GM10266 (cell line): ENCODE results near the gene NUDT14.

Experiments
- DNase-seq: peaks from one replicate; pipeline ENCODE4 v3.0.0; 2012; ENCODE audit errors: extremely low spot score
- CTCF ChIP-seq: IDR thresholded peaks from 2 replicates; pipeline ENCODE4 v1.5.1; 2012; ENCODE audit warnings: mild to moderate bottlenecking, low read depth; ENCODE audit not compliant: control insufficient read depth, insufficient read depth; ENCODE audit errors: missing control alignments

The NUDT14 gene

GRCh38 chr14:105153331-105153731 lies 27.8 kb downstream of the NUDT14 start:
- no peak for DNase-seq
- no peak for TF ChIP-seq CTCF

GRCh38 chr14:105152794-105153241 lies 28.3 kb downstream of the NUDT14 start:
- DNase-seq, result no peak
- TF ChIP-seq CTCF, result no peak

GRCh38 chr14:105151838-105152793 lies 29.0 kb downstream of the NUDT14 start:
- TF ChIP-seq CTCF, result no peak
- no peak for DNase-seq

- no peak for DNase-seq
- no peak for TF ChIP-seq CTCF
Measured at GRCh38 chr14:105151084-105151837, 29.9 kb downstream of the NUDT14 start.

- no peak for DNase-seq
- no peak for TF ChIP-seq CTCF
Measured at GRCh38 chr14:105150368-105151083, 30.6 kb downstream of the NUDT14 start.

- DNase-seq, result no peak
- no peak for TF ChIP-seq CTCF
Measured at GRCh38 chr14:105150026-105150367, 31.1 kb downstream of the NUDT14 start.
